ENCODE data around the gene DSCAM. TPM values are rescaled to one million over a fixed set of nuclear protein-coding genes. Genes with fewer than 3 reads are reported as not detected.

DSCAM gene
- total RNA-seq, 4 donors from 2014 or later: under 0.01 to 0.44 TPM; not detected in 2

DNA sequence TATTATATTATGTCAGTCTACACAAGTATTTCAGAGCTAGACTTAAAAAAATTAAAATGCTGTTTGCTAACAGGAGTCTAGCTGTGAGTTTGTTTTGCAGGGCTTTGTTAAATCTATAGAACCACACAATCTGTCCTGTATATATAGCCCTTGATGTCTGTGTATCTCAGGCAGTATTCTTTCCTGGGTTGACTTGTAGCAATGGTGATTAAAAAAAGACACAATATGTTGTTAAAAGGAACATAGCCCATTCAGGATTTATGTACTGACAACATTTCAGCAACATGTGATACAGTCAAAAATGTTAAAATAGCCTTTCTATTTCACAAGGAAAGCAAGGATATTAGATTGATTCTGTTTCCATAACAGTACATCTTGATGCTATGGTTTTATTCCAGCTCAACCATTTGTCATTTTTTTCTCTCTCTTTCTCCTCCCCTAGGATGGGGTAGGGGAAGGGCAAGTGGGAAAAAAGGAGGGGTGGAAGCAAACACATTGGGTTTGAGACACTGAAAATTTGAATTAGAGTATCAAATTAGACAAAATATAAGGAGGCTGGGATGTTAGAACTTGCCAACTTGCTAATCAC lies 139.2 kb downstream of the DSCAM start:
- TF ChIP-seq, protein P1, sequence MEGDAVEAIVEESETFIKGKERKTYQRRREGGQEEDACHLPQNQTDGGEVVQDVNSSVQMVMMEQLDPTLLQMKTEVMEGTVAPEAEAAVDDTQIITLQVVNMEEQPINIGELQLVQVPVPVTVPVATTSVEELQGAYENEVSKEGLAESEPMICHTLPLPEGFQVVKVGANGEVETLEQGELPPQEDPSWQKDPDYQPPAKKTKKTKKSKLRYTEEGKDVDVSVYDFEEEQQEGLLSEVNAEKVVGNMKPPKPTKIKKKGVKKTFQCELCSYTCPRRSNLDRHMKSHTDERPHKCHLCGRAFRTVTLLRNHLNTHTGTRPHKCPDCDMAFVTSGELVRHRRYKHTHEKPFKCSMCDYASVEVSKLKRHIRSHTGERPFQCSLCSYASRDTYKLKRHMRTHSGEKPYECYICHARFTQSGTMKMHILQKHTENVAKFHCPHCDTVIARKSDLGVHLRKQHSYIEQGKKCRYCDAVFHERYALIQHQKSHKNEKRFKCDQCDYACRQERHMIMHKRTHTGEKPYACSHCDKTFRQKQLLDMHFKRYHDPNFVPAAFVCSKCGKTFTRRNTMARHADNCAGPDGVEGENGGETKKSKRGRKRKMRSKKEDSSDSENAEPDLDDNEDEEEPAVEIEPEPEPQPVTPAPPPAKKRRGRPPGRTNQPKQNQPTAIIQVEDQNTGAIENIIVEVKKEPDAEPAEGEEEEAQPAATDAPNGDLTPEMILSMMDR (IDR thresholded peaks at IDR 0.05): no peak
- no peak for TF ChIP-seq POLR2A (IDR thresholded peaks at IDR 0.05)
- TF ChIP-seq EP300 (IDR thresholded peaks at IDR 0.05): no peak
- no peaks in the 10 kb centered on the region for H3K36me3 ChIP-seq
- H3K9me3 ChIP-seq: no peaks in the 10 kb centered on the region
- H3K27ac ChIP-seq: no peak overlapping the region
- no peaks in the 10 kb centered on the region for H3K4me1 ChIP-seq
- H3K27me3 ChIP-seq: no peaks in the 10 kb centered on the region
- no peak overlapping the region for H3K4me3 ChIP-seq
- no peak for DNase-seq (ENCODE audit: low spot score in 2 of 2)

DNA sequence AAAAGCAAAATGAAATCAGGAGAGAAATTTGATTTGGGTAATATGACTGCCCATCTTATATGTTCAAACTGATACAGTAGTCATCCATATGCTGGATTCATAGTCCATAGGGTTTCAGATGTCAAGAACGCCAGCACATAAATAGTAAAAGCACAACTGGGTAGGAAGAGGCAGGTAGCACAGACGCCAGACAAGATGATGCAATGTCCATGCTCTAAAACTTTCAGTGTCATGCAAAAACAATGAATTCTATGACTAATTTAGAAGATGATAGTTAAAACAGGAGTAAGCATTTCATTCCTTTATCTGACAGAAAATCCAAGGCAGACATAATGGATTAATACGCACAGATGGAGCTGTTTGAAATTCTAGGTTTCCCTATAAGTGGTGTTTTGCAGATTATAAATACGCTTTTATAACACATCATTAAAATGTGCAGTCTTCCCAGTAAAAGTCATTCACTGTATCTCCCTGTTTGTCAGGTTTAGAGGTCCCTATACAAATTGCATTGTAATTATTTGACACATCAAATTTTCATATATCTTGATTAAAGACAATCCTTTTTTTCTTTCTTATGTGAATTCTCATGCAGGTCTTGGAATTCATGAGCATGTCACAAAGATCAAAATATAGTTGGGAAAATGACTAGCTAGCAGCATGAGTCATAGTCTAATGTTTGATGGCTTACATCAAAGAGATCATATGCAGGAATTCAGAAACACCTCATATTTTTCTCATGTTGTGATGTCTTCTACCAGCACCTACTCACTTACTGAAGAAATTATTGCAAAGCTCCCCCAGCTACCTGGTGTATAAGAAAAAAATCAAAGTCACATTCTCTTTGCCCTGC lies 139.9 kb downstream of the DSCAM start:
- DNase-seq (ENCODE audit: low spot score in 2 of 2): no peak
- WGBS, 2 donors: 80 to 82% methylated on average over 4 of the region's 4 CpGs
- Histone ChIP-seq H3K4me1 (no peaks in the 10 kb centered on the region), H3K4me3 (no peak overlapping the region), H3K27me3 (no peaks in the 10 kb centered on the region), H3K27ac (no peak overlapping the region), H3K36me3 (no peaks in the 10 kb centered on the region), H3K9me3 (no peaks in the 10 kb centered on the region)
- TF ChIP-seq EP300 (IDR thresholded peaks at IDR 0.05) (no peak), POLR2A (IDR thresholded peaks at IDR 0.05) (no peak)
- TF ChIP-seq, protein P1 (IDR thresholded peaks at IDR 0.05): no peak

DNA sequence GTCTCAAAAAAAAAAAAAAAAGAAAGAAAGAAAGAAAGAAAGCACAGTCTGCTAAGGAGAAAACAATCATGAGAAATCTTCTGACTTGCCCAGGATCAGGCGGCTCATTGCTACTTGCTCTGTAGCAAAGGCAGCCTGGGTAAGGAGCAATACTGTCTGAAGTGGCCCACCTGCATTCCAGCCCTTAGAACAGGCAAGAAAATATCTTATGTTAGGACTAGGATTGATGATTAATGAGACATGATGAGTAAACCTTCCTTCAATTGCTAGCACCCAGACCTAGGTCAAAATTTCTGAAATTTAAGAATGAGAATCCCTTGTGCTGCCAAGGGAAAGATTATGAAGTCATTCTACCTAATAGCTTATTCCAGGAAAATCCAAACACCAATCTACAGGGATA lies 140.8 kb downstream of the DSCAM start:
- 87 to 90% methylated on average over 1 of the region's 1 CpG for WGBS, 2 donors
- H3K27ac ChIP-seq: no peak overlapping the region
- no peak overlapping the region for H3K4me3 ChIP-seq
- no peaks in the 10 kb centered on the region for H3K36me3 ChIP-seq
- DNase-seq (ENCODE audit: low spot score in 2 of 2): no peak
- H3K9me3 ChIP-seq: no peaks in the 10 kb centered on the region
- TF ChIP-seq, protein P1 (IDR thresholded peaks at IDR 0.05): no peak
- TF ChIP-seq POLR2A (IDR thresholded peaks at IDR 0.05) (no peak), EP300 (IDR thresholded peaks at IDR 0.05) (no peak)
- H3K4me1 ChIP-seq: no peaks in the 10 kb centered on the region
- H3K27me3 ChIP-seq: no peaks in the 10 kb centered on the region

DNA sequence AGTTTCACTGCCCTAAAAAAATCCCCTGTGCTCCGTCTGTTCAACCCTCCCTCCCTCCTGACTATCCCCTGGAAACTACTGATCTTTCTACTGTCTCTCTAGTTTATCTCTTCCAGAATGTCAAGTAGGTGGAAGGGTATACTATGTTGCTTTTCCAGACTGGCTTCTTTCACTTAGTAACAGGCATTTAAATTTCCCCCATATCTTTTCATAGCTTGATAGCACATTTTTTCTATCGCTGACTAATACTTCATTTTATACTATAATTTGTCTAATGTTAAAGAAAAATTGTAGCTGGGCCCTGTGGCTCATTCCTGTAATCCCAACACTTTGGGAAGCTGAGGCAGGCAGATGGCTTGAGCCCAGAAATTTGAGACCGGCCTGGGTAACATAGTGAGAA lies 142.8 kb downstream of the DSCAM start:
- Histone ChIP-seq H3K4me1 (no peaks in the 10 kb centered on the region), H3K9me3 (peaks cover 0 to 10% (median 0%) of the 10 kb centered on the region in 4 donors), H3K27ac (no peak overlapping the region), H3K27me3 (no peaks in the 10 kb centered on the region), H3K4me3 (no peak overlapping the region), H3K36me3 (no peaks in the 10 kb centered on the region)
- DNase-seq (ENCODE audit: low spot score in 2 of 2): no peak
- WGBS, 2 donors: 90 to 92% methylated on average over 3 of the region's 3 CpGs
- TF ChIP-seq POLR2A (IDR thresholded peaks at IDR 0.05) (no peak), EP300 (IDR thresholded peaks at IDR 0.05) (no peak)
- TF ChIP-seq, protein P1 (IDR thresholded peaks at IDR 0.05): no peak

DNA sequence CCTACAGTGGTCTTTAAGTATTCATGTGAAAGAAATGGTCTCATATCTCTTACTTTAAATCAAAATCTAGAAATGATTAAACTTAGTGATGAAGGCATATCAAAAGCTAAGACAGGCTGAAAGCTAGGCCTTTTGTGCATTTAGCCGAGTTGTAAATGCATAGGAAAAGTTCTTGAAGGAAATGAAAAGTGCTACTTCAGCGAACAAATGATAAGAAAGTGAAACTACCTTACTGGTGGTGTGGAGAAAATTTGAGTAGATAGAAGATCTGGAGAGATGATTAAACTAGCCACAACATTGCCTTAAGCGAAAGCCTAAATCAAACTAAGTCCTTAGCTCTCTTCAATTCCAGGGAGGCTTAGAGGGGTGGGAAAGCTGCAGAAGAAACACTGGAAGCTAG lies 147.6 kb downstream of the DSCAM start:
- no peaks in the 10 kb centered on the region for H3K27me3 ChIP-seq
- TF ChIP-seq POLR2A (IDR thresholded peaks at IDR 0.05) (no peak), EP300 (IDR thresholded peaks at IDR 0.05) (no peak)
- TF ChIP-seq, protein P1 (IDR thresholded peaks at IDR 0.05): no peak
- no peak for DNase-seq (ENCODE audit: low spot score in 2 of 2)
- H3K4me3 ChIP-seq: no peak overlapping the region
- WGBS, 2 donors: 89 to 90% methylated on average over 3 of the region's 3 CpGs
- H3K9me3 ChIP-seq: peaks cover 0 to 10% (median 0%) of the 10 kb centered on the region in 4 donors
- H3K4me1 ChIP-seq: no peaks in the 10 kb centered on the region
- H3K36me3 ChIP-seq: no peaks in the 10 kb centered on the region
- H3K27ac ChIP-seq: no peak overlapping the region
